Activated CD8-positive, alpha-beta memory T cell treated with anti-CD3 and anti-CD28 coated beads for 36 hours (primary cell): ENCODE measurements around the gene PUS7. TPM values are rescaled to one million over a fixed set of nuclear protein-coding genes. Genes with fewer than 3 reads are reported as not detected.
"Not testable (repeated sequence)": the region's sequence is repeated elsewhere in the genome, so short reads cannot be mapped to it uniquely, and the experiment has no call there.

Experiments used
- CTCF ChIA-PET: fragments of 350-600 bp; sonication (Branson Sonifier 250); formaldehyde crosslinking; loops from one replicate; lab custom pipeline; 2021; ENCODE audit warnings: antibody characterized with exemption; lab: Charles Lee
- POLR2A ChIA-PET: fragments of 350-600 bp; sonication (Branson Sonifier 250); formaldehyde crosslinking; loops from one replicate; lab custom pipeline; 2021; ENCODE audit warnings: antibody characterized with exemption; lab: Charles Lee
- total RNA-seq, 2 experiments: library from RNA; stranded (reverse); gene quantifications; one replicate each; pipeline ENCODE4 v1.2.3, GENCODE V29; 2021

The PUS7 gene
- total RNA-seq, 2 experiments from 2014 or later, result 39.9 to 40.3 TPM

GRCh38 chr7:105410774-105411173, 111.3 kb downstream of the PUS7 start:
- CTCF ChIA-PET, result not testable (repeated sequence)

GRCh38 chr7:105409775-105410174, 112.3 kb downstream of the PUS7 start:
- CTCF ChIA-PET, POLR2A ChIA-PET: not testable (repeated sequence)

More at GRCh38 chr7:105410774-105411173, 111.3 kb downstream of the PUS7 start:
- POLR2A ChIA-PET, result not testable (repeated sequence)

- CTCF ChIA-PET, result no interaction called here
- POLR2A ChIA-PET, result no interaction called here
Observed at GRCh38 chr7:105408791-105409410, 113.2 kb downstream of the PUS7 start.

Other genes starting within 250 kb of the PUS7 start
- 10 to 100 TPM; 38.8 to 43.9 TPM for gene SRPK2, start 133.3 kb downstream of the PUS7 start, total RNA-seq
- gene RINT1, start 9.9 kb upstream of the PUS7 start, total RNA-seq, result 10 to 100 TPM; 28.0 to 29.7 TPM
- gene EFCAB10, start 59.2 kb upstream of the PUS7 start, total RNA-seq, result not detected